Esophagus squamous epithelium (tissue), 5 donors: Measurements from ENCODE around the gene WDR11. TPM values are rescaled to one million over a fixed set of nuclear protein-coding genes. Genes with fewer than 3 reads are reported as not detected.

Experiments
- DNase-seq: peaks from one replicate; lab custom pipeline; 2025; lab: John Stamatoyannopoulos, UW
- H3K27ac ChIP-seq, 4 donors: fragments of 200-600 bp; sonication (generic); one replicate each; pipeline ENCODE4 v1.5.1; 2016 to 2019; ENCODE audit warnings: mild to moderate bottlenecking in 1 of 4
- H3K27me3 ChIP-seq, 4 donors: fragments of 200-600 bp; sonication (generic); 1 replicate in 3 of 4; 2 replicates in 1 of 4; pipeline versions ENCODE4 v1.5.1 to v1.6.0; 2017 to 2021; ENCODE audit warnings: antibody characterized with exemption in 1 of 4
- H3K36me3 ChIP-seq, 3 donors: fragments of 200-600 bp; sonication (generic); one replicate each; pipeline ENCODE4 v1.5.1; 2016 to 2019
- H3K4me1 ChIP-seq, 3 donors: fragments of 200-600 bp; sonication (generic); one replicate each; pipeline ENCODE4 v1.5.1; 2017 to 2019
- H3K4me3 ChIP-seq, 4 donors: fragments of 200-600 bp; sonication (generic); 1 replicate in 3 of 4; 2 replicates in 1 of 4; pipeline ENCODE4 v1.5.1; 2016 to 2019; ENCODE audit warnings: mild to moderate bottlenecking in 2 of 4, moderate library complexity in 1 of 4
- H3K9me3 ChIP-seq, 3 donors: fragments of 200-600 bp; sonication (generic); one replicate each; pipeline ENCODE4 v1.5.1; 2016 to 2019
- POLR2A ChIP-seq, 4 donors: fragments of 450-650 bp; IDR thresholded peaks; one replicate each; pipeline ENCODE4 v1.6.1; 2017; ENCODE audit warnings: antibody characterized with exemption in 4 of 4, mild to moderate bottlenecking in 4 of 4, moderate library complexity in 3 of 4
- WGBS, 2 donors: methylation state at CpG; one replicate each; pipeline ENCODE4 v1.1.5; 2018; 5-methylcytosine and 5-hydroxymethylcytosine counted together
- intact Hi-C: fragments of 100-400 bp; cut with DNase I; formaldehyde crosslinking; loops from one replicate; pipeline ENCODE4 v1.15.0; 2022
- total RNA-seq, 4 donors: library from RNA; depleted of rRNA; stranded (reverse); fragments of >200 nt; gene quantifications; one replicate each; pipeline ENCODE4 v1.1.0, GENCODE V29; 2016
- TF ChIP-seq, protein P1 (sequence below), 6 experiments: fragments of 450-650 bp in 4 of 6; fragments of 200-600 bp in 2 of 6; sonication (generic) in 2 of 6; IDR thresholded peaks; one replicate each; pipeline ENCODE4 v1.5.1; 2016 to 2019; ENCODE audit warnings: antibody characterized with exemption in 6 of 6, mild to moderate bottlenecking in 4 of 6, moderate library complexity in 4 of 6
- donor health status: DM: yes; HTN: yes; CAD: no.

The WDR11 gene
- total RNA-seq, 4 donors from 2014 or later, result 21.9 to 50.7 (median 39.2) TPM

DNA sequence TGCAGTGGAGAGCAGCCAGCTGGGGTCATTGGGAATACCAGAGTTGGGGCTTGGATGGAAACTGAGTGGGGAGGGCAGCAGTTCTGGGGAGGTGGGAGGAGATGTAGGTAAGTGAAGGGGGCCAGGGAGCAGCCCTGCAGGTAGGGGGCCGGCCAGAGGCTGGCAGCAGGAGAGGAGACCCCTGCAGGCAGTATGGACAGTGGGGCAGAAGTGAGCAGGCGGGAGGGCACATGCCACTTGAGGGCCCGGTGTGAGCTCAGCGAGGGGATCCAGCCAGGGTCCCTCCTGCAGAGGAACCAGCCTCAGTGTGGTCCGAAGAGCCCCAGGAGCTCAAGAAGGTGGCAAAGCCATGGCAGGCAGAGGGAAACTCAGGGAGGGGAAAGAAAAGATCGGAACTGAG, 75.4 kb downstream of the WDR11 start:
- Histone ChIP-seq H3K27me3 (no peaks in the 10 kb centered on the region), H3K36me3 (no peaks in the 10 kb centered on the region), H3K9me3 (no peaks in the 10 kb centered on the region), H3K4me1 (peaks cover 0 to 15% (median 0%) of the 10 kb centered on the region in 3 donors), H3K4me3 (no peak overlapping the region), H3K27ac (no peak overlapping the region)
- DNase-seq, result no peak
- intact Hi-C loops, result no loop called here
- TF ChIP-seq, protein P1, sequence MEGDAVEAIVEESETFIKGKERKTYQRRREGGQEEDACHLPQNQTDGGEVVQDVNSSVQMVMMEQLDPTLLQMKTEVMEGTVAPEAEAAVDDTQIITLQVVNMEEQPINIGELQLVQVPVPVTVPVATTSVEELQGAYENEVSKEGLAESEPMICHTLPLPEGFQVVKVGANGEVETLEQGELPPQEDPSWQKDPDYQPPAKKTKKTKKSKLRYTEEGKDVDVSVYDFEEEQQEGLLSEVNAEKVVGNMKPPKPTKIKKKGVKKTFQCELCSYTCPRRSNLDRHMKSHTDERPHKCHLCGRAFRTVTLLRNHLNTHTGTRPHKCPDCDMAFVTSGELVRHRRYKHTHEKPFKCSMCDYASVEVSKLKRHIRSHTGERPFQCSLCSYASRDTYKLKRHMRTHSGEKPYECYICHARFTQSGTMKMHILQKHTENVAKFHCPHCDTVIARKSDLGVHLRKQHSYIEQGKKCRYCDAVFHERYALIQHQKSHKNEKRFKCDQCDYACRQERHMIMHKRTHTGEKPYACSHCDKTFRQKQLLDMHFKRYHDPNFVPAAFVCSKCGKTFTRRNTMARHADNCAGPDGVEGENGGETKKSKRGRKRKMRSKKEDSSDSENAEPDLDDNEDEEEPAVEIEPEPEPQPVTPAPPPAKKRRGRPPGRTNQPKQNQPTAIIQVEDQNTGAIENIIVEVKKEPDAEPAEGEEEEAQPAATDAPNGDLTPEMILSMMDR (IDR thresholded peaks at IDR 0.05), result no peak
- TF ChIP-seq POLR2A (IDR thresholded peaks at IDR 0.05), result no peak
- WGBS, 2 donors, result 63 to 80% methylated on average over 1 to 5 of the region's 6 CpGs

DNA sequence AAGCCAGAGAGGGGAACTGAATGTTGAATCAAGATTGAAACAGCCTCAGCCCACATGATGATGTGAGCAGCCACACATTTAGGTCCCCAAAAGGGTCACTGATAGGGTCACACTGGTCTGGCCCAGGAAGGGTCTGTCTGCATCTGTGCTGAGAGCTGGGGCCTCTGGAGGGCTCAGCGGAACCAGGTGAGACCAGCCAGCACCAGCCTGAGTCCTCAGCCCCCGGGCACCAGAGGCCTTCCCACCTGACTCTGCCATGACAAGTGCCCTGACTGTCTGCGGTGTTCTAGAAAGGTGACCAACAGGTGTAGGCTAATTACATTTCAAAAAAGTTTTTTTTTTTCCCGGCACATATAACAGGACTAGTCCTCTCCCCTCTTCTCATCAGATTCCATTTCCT, 76.2 kb downstream of the WDR11 start:
- H3K36me3 ChIP-seq, result no peaks in the 10 kb centered on the region
- peaks cover 0 to 15% (median 0%) of the 10 kb centered on the region in 3 donors for H3K4me1 ChIP-seq
- no peak overlapping the region for H3K4me3 ChIP-seq
- DNase-seq, result no peak
- no peaks in the 10 kb centered on the region for H3K9me3 ChIP-seq
- no peak for TF ChIP-seq POLR2A (IDR thresholded peaks at IDR 0.05)
- TF ChIP-seq, protein P1 (IDR thresholded peaks at IDR 0.05), result no peak
- intact Hi-C loops, result no loop called here
- no peaks in the 10 kb centered on the region for H3K27me3 ChIP-seq
- no peak overlapping the region for H3K27ac ChIP-seq
- WGBS, 2 donors, result 70 to 79% methylated on average over 4 of the region's 4 CpGs

DNA sequence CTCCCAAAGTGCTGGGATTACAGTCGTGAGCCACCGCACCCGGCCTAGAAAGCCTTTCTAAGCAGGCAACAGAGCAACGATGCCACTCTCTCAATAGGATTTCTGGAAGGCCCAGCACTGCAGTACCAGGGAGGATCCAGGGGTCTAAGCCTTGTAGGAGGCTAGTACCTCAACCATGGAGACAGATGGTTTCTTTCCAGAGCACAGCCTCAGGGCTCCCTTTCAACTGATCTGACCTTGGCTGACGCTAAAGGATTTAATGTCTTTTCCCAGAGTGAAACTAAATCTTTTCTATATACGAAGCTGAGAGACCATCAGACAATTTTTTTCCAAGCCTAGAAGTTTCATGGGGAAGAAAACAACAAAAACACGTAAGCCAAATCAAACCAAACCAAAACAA, 78.0 kb downstream of the WDR11 start:
- Histone ChIP-seq H3K9me3 (no peaks in the 10 kb centered on the region), H3K36me3 (no peaks in the 10 kb centered on the region), H3K27ac (no peak overlapping the region), H3K4me3 (no peak overlapping the region), H3K4me1 (peaks cover 0 to 15% (median 0%) of the 10 kb centered on the region in 3 donors), H3K27me3 (no peaks in the 10 kb centered on the region)
- intact Hi-C loops, result no loop called here
- DNase-seq, result no peak
- TF ChIP-seq, protein P1 (IDR thresholded peaks at IDR 0.05), result no peak
- no peak for TF ChIP-seq POLR2A (IDR thresholded peaks at IDR 0.05)
- WGBS, 2 donors, result 54 to 72% methylated on average over 4 to 7 of the region's 7 CpGs

DNA sequence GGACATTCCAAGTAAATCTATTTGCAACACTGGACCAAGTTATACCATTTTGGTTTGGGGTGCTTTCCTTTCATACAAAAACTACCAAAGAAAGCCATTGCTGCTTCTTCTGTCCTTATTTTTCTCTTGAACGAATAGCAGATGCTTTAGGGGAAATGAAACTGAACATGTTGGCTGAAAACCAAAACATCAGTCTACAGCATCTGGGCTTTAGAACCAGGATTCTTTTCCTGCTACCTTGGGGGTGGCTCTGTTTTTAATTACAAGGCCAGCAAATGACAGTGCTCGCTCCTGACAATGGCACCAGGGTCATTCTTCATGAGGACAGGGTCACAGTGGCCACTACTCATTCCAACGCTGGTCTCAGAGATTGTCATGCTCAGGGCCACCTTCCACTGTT, 80.3 kb downstream of the WDR11 start:
- intact Hi-C loops, result loop anchor here (10.0 kb wide), 1 partner anchor 963 kb away; no protein-coding TSS in a partner anchor
- peaks cover 0 to 1% (median 0%) of the 10 kb centered on the region in 3 donors for H3K4me1 ChIP-seq
- WGBS, 2 donors, result 46 to 67% methylated on average over 2 to 3 of the region's 3 CpGs
- no peaks in the 10 kb centered on the region for H3K27me3 ChIP-seq
- no peaks in the 10 kb centered on the region for H3K9me3 ChIP-seq
- DNase-seq, result no peak
- no peak overlapping the region for H3K27ac ChIP-seq
- no peaks in the 10 kb centered on the region for H3K36me3 ChIP-seq
- no peak overlapping the region for H3K4me3 ChIP-seq
- TF ChIP-seq, protein P1 (IDR thresholded peaks at IDR 0.05), result no peak
- no peak for TF ChIP-seq POLR2A (IDR thresholded peaks at IDR 0.05)

DNA sequence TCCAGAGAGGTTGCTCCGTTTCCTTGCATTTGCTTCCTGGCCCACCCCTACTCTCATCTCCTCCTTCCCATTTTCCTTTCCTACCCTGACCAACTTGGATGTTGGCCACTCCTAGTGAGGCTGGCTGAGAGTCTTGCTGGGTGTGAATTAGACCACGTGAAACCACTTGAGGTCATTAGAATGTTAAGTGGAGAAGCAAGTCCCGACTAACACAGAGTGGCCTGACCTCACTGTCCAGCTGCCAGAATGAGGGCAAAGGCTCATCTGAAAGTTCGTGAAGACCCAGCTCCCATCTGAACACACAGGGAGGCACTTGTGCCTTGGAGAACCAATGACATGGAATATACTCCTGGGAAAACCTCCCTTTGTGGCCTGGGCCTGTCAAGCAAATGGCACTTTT, 80.8 kb downstream of the WDR11 start:
- no peaks in the 10 kb centered on the region for H3K9me3 ChIP-seq
- H3K27ac ChIP-seq, result no peak overlapping the region
- no peaks in the 10 kb centered on the region for H3K27me3 ChIP-seq
- no peak overlapping the region for H3K4me3 ChIP-seq
- no peak for DNase-seq
- H3K4me1 ChIP-seq, result no peaks in the 10 kb centered on the region
- no peaks in the 10 kb centered on the region for H3K36me3 ChIP-seq
- TF ChIP-seq, protein P1 (IDR thresholded peaks at IDR 0.05), result no peak
- TF ChIP-seq POLR2A (IDR thresholded peaks at IDR 0.05), result no peak
- 73 to 74% methylated on average over 2 to 3 of the region's 4 CpGs for WGBS, 2 donors
- intact Hi-C loops, result loop anchor here (10.0 kb wide), 1 partner anchor 963 kb away; no protein-coding TSS in a partner anchor
